Panc1 (cell line): ENCODE results near the gene TARS1. TPM values are rescaled to one million over a fixed set of nuclear protein-coding genes. Genes with fewer than 3 reads are reported as not detected.

Experiments
- ATAC-seq: fragments of 200-7000 bp; cut with Tn5 transposase; 2 replicates; pipeline ENCODE4 v1.9.1; 2020; ENCODE audit warnings: mild to moderate bottlenecking, moderate library complexity
- BruUV-seq: library from RNA; stranded (reverse); fragments of 400-500 nt; replicated peaks from 2 replicates; lab custom pipeline; 2021; lab: Mats Ljungman, UMichigan
- CTCF ChIA-PET: fragments of 300-600 bp; sonication (Branson Sonifier 250); formaldehyde crosslinking; loops from one replicate; lab custom pipeline; 2022; ENCODE audit warnings: antibody characterized with exemption; lab: Charles Lee
- POLR2A ChIA-PET: fragments of 300-600 bp; sonication (Branson Sonifier 250); formaldehyde crosslinking; loops from one replicate; lab custom pipeline; 2022; ENCODE audit warnings: antibody characterized with exemption; lab: Charles Lee
- DNase-seq: peaks from one replicate; pipeline ENCODE4 v3.0.0-alpha.2; 2010; ENCODE audit warnings: low read depth, low spot score
- H3K27ac ChIP-seq: 2 replicates; pipeline ENCODE4 v1.5.1; 2011; ENCODE audit warnings: mild to moderate bottlenecking, low read length, inconsistent platforms
- H3K27me3 ChIP-seq: fragments of 200-500 bp; sonication (Bioruptor generic); 2 replicates; pipeline ENCODE4 v1.6.0; 2014; ENCODE audit warnings: low read length, inconsistent platforms; ENCODE audit not compliant: control insufficient read depth, insufficient read depth
- H3K36me3 ChIP-seq: fragments of 200-500 bp; sonication (Bioruptor generic); 2 replicates; pipeline ENCODE4 v1.5.1; 2014; ENCODE audit warnings: inconsistent platforms, mild to moderate bottlenecking, low read length, moderate library complexity; ENCODE audit not compliant: control insufficient read depth, insufficient read depth
- H3K4me1 ChIP-seq: 2 replicates; pipeline ENCODE4 v1.5.1; 2011; ENCODE audit warnings: inconsistent platforms, mild to moderate bottlenecking, low read length, moderate library complexity; ENCODE audit not compliant: control insufficient read depth, insufficient read depth
- H3K4me3 ChIP-seq, 2 experiments: 2 replicates each; pipeline ENCODE4 v1.5.1; 2011 to 2012; ENCODE audit warnings: low read depth in 2 of 2, low read length in 2 of 2, mild to moderate bottlenecking in 2 of 2, inconsistent platforms in 1 of 2, moderate library complexity in 1 of 2
- H3K9me3 ChIP-seq: fragments of 200-500 bp; sonication (Bioruptor generic); 2 replicates; pipeline ENCODE4 v1.5.1; 2014; ENCODE audit warnings: low read depth, mild to moderate bottlenecking, inconsistent platforms, low read length, moderate library complexity; ENCODE audit not compliant: control insufficient read depth, insufficient read depth
- POLR2AphosphoS5 ChIP-seq: IDR thresholded peaks from 2 replicates; pipeline ENCODE4 v1.6.1; 2012; ENCODE audit warnings: mild to moderate bottlenecking, low read depth, low read length, moderate library complexity
- SIN3A ChIP-seq: IDR thresholded peaks from 2 replicates; pipeline ENCODE4 v1.6.1; 2012; ENCODE audit warnings: low read depth, mild to moderate bottlenecking, low read length, moderate library complexity, borderline replicate concordance; ENCODE audit not compliant: insufficient read depth
- TCF7L2 ChIP-seq: IDR thresholded peaks from 2 replicates; pipeline ENCODE4 v1.6.1; 2011; ENCODE audit warnings: mild to moderate bottlenecking, low read depth, low read length, inconsistent platforms
- in situ Hi-C: cut with HindIII; loops from 2 replicates; pipeline ENCODE4 v1.10.0; 2016; ENCODE audit warnings: low sequenced_read_pairs, low pct_unique_long_range_greater_than_20kb
- intact Hi-C: fragments of 100-400 bp; cut with micrococcal nuclease; formaldehyde crosslinking; loops from one replicate; pipeline ENCODE4 v1.10.0; 2022; ENCODE audit not compliant: unreplicated experiment
- total RNA-seq: library from RNA; stranded (reverse); gene quantifications from one replicate; pipeline ENCODE4 v1.2.1, GENCODE V29; 2021; ENCODE audit not compliant: unreplicated experiment
- TF ChIP-seq, protein P1 (sequence below): fragments of 450-650 bp; IDR thresholded peaks from 2 replicates; pipeline ENCODE4 v1.5.1; 2017; ENCODE audit warnings: mild to moderate bottlenecking
- TF ChIP-seq, protein P2 (sequence below), 2 experiments: IDR thresholded peaks; 2 replicates each; pipeline ENCODE4 v1.6.1; 2011 to 2012; ENCODE audit warnings: low read depth in 2 of 2, control low read depth in 1 of 2, low read length in 1 of 2, mild to moderate bottlenecking in 1 of 2, moderate library complexity in 1 of 2; ENCODE audit not compliant: insufficient read depth in 1 of 2

TARS1 gene
- total RNA-seq, 1 experiment from 2014 or later = 258 TPM

DNA sequence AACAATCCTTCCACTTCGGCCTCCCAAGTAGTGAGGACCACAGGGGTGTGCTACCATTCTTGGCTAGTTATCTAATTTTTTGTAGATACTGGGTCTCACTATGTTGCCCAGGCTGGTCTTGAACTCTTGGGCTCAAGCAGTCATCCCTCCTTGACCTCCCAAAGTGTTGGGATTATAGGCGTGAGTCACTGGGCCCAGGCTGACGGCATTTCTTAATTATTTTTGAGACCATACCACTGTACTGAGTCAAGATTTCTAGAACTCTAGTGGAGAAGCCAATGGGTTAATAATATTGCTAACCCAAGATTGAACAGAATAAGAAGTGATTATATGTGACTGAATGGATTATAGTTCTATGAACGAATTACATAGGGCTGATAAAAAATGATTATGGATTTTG lies 66.7 kb downstream of the TARS1 start:
- ATAC-seq (no peak), DNase-seq (no peak)
- no peaks in the 10 kb centered on the region for H3K9me3 ChIP-seq
- CTCF ChIA-PET = no interaction called here
- POLR2A ChIA-PET = no interaction called here
- BruUV-seq = no TSS peak
- TF ChIP-seq TCF7L2 = no peak
- TF ChIP-seq, protein P1, sequence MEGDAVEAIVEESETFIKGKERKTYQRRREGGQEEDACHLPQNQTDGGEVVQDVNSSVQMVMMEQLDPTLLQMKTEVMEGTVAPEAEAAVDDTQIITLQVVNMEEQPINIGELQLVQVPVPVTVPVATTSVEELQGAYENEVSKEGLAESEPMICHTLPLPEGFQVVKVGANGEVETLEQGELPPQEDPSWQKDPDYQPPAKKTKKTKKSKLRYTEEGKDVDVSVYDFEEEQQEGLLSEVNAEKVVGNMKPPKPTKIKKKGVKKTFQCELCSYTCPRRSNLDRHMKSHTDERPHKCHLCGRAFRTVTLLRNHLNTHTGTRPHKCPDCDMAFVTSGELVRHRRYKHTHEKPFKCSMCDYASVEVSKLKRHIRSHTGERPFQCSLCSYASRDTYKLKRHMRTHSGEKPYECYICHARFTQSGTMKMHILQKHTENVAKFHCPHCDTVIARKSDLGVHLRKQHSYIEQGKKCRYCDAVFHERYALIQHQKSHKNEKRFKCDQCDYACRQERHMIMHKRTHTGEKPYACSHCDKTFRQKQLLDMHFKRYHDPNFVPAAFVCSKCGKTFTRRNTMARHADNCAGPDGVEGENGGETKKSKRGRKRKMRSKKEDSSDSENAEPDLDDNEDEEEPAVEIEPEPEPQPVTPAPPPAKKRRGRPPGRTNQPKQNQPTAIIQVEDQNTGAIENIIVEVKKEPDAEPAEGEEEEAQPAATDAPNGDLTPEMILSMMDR = no peak
- no peak for TF ChIP-seq SIN3A
- TF ChIP-seq, protein P2, sequence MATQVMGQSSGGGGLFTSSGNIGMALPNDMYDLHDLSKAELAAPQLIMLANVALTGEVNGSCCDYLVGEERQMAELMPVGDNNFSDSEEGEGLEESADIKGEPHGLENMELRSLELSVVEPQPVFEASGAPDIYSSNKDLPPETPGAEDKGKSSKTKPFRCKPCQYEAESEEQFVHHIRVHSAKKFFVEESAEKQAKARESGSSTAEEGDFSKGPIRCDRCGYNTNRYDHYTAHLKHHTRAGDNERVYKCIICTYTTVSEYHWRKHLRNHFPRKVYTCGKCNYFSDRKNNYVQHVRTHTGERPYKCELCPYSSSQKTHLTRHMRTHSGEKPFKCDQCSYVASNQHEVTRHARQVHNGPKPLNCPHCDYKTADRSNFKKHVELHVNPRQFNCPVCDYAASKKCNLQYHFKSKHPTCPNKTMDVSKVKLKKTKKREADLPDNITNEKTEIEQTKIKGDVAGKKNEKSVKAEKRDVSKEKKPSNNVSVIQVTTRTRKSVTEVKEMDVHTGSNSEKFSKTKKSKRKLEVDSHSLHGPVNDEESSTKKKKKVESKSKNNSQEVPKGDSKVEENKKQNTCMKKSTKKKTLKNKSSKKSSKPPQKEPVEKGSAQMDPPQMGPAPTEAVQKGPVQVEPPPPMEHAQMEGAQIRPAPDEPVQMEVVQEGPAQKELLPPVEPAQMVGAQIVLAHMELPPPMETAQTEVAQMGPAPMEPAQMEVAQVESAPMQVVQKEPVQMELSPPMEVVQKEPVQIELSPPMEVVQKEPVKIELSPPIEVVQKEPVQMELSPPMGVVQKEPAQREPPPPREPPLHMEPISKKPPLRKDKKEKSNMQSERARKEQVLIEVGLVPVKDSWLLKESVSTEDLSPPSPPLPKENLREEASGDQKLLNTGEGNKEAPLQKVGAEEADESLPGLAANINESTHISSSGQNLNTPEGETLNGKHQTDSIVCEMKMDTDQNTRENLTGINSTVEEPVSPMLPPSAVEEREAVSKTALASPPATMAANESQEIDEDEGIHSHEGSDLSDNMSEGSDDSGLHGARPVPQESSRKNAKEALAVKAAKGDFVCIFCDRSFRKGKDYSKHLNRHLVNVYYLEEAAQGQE (IDR thresholded peaks at IDR 0.05; ENCODE audit: insufficient read depth in 1 of 2, low read depth in 2 of 2, low read length in 1 of 2) = no peak
- no peak for TF ChIP-seq POLR2AphosphoS5
- in situ Hi-C loops (no loop called here), intact Hi-C loops (no loop called here)
- H3K4me1 ChIP-seq = no peaks in the 10 kb centered on the region
- H3K36me3 ChIP-seq = no peaks in the 10 kb centered on the region
- H3K27me3 ChIP-seq = no peaks in the 10 kb centered on the region
- H3K4me3 ChIP-seq = no peak overlapping the region
- no peak overlapping the region for H3K27ac ChIP-seq

DNA sequence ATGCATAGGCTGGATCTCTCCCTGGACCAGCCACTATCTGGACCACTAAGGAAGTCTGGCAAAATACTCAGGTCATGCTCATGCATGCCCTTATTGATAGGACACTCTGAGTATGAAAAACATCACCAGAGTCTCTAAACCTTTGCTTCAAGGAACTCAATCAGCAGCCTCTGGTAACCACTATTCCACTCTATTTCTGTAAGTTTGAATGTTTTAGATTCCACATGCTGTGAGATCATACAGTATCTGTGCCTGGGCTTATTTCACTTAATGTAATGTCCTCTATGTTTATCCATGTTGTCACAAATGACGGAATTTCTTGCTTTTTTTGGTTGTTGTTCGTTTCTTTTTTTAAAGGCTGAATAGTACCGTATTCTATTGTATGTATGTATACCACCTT lies 68.3 kb downstream of the TARS1 start:
- ATAC-seq = no peak
- Histone ChIP-seq H3K36me3 (no peaks in the 10 kb centered on the region), H3K4me3 (no peak overlapping the region), H3K9me3 (no peaks in the 10 kb centered on the region), H3K27me3 (no peaks in the 10 kb centered on the region), H3K4me1 (no peaks in the 10 kb centered on the region), H3K27ac (no peak overlapping the region)
- ChIA-PET CTCF (no interaction called here), POLR2A (no interaction called here)
- in situ Hi-C loops (no loop called here), intact Hi-C loops (no loop called here)
- DNase-seq = no peak
- BruUV-seq = no TSS peak
- TF ChIP-seq, protein P2 (IDR thresholded peaks at IDR 0.05; ENCODE audit: insufficient read depth in 1 of 2, low read depth in 2 of 2, low read length in 1 of 2) = no peak
- no peak for TF ChIP-seq SIN3A
- no peak for TF ChIP-seq TCF7L2
- TF ChIP-seq POLR2AphosphoS5 = no peak
- TF ChIP-seq, protein P1 = no peak
